Stimulated activated CD4-positive, alpha-beta T cell treated with anti-CD3 and anti-CD28 coated beads, Interleukin-15, amount 100 ng/mL, for 48 hours (primary cell): ENCODE data around the gene MAFG.
A peak's percentile ranks its signal among the peaks of the same experiment; 100 is the strongest.

Experiments used
- DNase-seq, 2 donors: peaks; one replicate each; pipeline ENCODE4 v3.0.0-alpha.2; 2020; ENCODE audit warnings: low read depth in 2 of 2

MAFG gene

DNA sequence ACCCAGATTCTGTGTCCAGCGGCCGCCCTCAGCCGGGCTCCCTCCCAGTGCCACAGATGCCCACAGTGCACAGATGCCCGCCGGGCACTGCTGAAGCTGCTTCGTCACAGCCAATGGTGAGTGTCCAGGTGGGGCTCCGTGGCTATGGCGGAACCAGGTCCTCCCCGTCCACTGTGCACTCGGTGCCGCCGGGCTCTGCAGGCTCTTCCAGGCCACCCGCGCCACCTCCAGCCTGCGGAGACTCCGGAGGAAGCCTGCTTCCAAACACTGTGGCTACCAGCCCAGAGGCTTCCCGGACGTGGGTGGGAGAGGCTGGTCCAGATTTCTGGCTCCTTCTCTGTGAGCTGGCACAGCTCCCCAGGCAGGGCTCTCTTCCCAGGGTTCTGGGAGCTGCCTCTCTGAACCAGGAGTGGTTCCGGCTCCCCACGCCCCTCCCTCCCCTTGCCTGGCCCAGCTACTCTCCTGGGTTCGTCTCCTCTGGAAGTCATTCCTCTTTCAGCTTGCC, 12.4 kb upstream of the MAFG start:
- no peak for DNase-seq

DNA sequence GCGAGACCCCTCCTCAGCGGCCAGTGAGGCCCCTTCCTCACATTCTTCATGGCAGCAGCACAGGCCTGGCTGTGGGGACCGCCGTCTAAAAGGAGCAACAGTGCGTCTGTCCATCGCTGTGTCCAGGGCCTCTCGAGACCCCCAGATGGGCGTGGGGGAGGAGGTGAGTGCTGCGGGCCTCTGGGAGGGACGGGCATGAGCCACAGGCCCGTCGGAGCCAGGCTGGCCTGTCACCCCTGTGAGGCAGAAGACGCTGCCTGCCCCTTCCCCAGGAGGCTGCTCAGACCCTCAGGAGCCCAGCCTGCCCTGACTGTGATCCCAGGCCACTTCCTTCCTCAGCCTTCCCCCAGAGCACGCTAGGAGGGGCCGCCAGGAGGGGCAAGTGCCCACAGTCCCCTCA, 11.7 kb upstream of the MAFG start:
- DNase-seq: no peak

DNA sequence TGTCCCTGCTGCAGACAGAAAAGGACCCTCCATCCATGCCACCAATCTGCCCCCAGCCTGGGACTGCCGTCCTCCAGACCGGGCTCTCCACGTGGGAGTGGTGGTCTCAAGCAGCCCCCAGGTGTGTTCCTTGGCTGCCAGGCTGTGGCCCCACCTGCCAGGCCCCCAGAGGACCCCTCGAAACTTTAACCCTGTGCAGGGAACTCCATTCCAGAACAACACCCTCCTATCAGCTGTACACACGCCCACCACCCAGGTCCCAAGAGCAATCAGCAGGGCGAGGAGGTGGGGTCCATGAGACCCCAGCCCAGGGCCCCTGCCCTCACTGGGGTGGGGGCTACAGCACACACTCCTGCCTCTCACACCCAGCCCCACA, 8.2 kb upstream of the MAFG start:
- no peak for DNase-seq

GRCh38 chr17:81934850-81935708, 7.5 kb upstream of the MAFG start:
- DNase-seq: no peak

DNA sequence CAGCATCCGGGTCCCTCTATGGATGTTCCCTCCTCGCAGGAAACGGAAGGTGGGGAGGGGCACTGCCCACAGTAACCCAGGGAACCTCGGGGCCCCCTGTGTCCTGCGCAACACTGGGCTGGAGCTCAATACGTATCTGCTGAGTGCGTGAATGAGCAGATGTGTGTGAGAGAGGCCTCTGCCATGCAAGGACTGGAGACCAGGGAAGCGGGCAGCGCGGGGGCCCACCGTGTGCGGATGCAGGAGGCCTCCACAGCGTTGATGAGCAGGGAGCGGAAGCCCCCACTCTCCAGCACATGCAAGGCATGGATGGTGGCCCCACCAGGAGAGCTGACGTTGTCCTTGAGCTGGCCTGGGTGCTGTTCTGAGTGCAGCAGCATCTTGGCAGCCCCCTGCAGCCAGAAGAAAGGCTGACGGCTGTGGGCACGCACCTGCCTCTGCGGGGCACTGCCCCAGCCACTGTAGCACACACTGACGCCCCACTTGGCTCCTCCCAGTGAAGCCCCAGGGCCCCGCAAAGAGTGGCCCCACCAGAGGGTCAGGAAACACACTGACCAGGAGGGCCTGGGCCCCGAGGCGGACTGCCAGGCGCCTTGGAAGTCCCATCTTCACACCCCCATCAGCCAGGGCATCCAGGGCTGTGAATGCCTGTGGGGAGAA, 6.7 kb upstream of the MAFG start:
- DNase-seq: no peak

GRCh38 chr17:81933178-81933699, 5.7 kb upstream of the MAFG start:
- no peak for DNase-seq

DNA sequence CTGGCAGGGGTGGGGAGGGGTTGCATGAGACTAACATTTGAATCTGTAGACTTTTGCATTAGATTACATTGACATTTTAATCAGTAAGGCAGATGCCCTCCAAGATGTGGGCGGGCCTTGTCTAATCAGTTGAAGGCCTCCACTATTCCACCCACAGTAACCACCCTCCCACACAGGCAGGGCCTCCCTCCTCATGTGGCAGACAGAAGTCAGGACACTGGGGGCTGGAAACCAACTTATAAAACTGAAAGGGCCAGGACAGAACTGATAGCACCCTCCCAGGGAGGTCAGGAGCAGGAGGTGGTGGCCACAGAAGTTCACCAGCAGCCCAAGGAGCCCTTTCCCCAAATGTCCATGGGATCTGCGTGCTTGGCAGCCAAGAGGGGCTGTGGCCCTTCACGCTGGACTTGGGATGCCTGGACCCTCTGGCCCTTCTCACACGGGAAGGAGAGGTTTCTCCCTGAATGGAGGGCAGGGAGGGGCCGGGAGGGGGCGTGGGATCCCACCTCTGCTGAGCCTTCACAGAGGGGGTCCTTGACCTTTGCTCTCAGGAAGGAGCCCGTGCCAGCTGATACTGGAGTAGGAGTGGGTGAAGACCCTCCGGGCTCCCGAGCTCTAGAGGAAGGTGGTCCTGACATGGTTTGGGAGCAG, 4.9 kb upstream of the MAFG start:
- DNase-seq: no peak

- DNase-seq: no peak
These were observed 4.2 kb upstream of the MAFG start for GRCh38 chr17:81931557-81932332.

GRCh38 chr17:81931189-81931556, 3.6 kb upstream of the MAFG start:
- DNase-seq: no peak

DNA sequence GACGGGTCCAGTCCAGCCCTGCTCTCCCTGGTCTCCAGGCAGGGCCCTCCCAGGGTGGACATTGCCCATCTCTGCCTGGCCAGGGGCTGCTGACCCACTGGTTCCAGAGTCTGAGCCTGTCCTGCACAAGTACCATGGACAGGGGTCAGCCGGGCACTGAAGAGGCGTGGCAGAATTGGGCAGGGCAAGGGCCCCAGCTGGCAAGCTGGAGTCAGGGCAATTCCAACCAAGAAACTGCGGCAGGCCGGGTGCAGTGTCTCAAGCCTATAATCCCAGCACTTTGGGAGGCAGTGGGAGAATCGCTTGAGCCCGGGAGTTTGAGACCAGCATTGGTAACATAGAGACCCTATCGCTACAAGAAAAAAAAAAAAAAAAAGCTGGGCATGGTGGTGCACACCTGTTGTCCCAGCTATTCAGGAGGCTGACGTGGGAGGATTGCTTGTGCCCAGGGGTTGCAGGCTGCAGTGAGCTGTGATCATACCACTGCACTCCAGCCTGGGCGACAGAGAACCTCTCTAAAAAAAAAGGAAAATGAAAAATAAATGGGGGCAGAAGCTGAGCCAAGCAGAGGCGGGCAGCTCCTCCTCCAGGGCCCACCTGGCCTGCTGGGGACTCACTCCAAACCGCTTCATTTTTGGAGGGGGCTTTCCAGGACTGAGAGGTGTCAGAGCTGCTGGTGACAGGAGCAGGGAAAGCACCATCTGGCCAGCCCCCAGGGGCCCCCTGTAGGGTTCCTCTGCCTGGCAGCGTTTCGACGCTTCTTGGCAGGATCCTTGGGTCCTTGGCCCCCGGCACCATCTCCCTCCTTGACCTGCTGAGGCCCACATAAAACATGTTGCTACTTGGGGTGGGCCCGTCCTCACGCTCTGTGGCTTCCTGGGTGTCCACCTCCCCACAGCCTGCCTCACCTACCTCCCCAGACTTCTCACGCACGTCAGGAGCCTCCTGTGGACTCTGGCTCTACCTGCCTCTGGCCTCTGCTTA, 2.9 kb upstream of the MAFG start:
- no peak for DNase-seq

DNA sequence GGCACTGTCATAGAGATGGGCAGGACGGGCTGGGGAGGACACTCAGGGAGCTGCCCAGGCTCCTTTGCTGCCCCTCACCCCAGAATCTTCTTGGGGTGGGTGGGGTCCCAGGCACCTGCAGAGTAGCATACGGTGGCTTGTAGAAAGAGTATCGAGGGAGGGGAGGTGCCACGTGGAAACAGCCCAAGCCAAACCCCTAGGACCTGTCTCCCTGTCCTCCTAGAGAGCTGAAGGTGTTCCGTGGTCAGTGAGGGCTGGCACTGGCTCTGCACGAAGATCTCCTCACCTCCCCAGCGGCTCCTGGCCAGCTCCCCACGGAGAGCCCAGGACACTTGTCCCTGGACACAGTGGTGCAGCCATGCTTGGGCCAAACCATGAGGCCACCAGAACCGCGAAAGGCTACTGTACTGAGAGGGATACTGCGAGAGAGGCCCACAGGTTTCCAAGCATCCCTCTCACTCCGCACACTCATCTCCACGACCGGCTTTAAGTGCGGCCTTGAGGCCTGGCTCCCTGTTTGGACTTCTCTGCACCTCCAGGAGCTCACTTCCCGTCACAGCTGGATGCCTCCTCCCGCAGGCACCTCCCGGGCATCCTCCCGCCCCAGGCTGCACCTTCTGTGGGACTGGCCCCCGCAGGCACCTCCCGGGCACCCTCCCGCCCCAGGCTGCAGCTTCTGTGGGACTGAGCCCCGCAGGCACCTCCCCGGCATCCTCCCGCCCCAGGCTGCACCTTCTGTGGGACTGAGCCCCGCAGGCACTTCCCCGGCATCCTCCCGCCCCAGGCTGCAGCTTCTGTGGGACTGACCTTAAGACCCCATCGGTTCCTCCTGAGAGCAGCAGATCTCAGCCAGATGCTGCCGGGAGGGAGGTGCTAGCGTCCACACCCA, 2.0 kb upstream of the MAFG start:
- no peak for DNase-seq

DNA sequence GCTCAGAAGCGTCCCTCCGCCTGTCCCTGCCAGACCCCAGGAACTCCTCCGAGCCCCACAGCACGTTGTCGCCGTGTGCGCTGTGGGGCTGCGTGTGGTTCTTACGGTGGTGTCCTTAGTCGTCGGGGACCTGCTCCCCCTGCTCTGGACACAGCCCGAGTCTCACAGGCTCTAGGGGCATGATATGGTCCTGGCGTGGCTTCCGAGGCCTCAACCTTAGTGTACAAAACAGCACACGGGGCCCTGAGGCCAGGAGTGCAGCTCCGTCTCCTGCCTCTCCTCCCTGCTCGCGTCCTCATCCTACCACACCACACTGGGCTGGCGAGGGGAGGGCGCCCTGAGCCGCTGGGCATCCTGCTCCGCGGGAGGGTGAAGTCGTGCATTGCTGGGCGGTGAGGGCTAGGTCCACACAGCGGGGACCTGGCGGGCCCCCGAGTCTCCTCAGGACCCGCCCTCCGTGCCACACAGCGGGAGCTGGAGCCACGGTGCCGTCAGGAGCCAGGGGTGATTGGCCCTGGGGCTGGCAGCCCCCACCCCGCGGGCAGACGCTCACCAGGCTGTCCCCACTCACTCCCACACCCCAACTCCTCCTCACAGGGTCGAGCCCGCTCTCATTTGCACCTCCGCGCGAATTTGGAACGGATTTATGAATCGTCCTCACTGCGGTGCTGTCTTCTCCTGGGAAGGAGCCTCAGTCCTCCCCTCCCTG, 1.2 kb upstream of the MAFG start:
- DNase-seq: no peak

- no peak for DNase-seq
These were observed 333 bp downstream of the MAFG start for GRCh38 chr17:81927152-81927652.

- DNase-seq: peak; percentile 46 to 58
These were observed 934 bp downstream of the MAFG start for GRCh38 chr17:81926451-81927151.

DNA sequence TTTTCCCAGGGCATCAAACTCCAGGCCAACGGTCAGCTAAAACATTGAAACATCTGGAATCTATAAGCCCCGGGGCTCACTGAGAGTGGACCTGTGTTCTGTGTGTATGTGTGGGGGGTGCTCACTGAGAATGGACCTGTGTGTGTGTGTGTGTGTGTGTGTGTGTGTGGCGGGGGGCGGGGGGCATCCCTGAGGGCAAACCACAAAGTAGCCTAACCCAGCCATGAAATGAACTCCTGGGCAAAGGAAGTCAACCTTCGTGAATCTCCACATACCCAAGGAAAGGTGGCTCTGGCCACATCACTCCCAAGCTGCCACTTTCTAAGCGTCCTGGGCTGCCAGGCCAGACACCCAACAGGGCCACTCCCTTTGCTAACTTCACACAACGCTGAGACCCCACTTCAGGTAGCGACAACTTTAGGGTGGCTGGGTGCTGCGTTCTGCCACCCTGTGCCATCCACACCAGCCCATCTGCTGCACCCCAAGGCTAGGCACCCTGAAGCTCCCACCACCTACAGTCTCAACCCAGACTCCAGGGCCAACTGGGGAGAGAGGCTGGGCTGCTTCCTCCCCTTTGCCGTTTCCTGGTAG, 1.6 kb downstream of the MAFG start:
- no peak for DNase-seq

DNA sequence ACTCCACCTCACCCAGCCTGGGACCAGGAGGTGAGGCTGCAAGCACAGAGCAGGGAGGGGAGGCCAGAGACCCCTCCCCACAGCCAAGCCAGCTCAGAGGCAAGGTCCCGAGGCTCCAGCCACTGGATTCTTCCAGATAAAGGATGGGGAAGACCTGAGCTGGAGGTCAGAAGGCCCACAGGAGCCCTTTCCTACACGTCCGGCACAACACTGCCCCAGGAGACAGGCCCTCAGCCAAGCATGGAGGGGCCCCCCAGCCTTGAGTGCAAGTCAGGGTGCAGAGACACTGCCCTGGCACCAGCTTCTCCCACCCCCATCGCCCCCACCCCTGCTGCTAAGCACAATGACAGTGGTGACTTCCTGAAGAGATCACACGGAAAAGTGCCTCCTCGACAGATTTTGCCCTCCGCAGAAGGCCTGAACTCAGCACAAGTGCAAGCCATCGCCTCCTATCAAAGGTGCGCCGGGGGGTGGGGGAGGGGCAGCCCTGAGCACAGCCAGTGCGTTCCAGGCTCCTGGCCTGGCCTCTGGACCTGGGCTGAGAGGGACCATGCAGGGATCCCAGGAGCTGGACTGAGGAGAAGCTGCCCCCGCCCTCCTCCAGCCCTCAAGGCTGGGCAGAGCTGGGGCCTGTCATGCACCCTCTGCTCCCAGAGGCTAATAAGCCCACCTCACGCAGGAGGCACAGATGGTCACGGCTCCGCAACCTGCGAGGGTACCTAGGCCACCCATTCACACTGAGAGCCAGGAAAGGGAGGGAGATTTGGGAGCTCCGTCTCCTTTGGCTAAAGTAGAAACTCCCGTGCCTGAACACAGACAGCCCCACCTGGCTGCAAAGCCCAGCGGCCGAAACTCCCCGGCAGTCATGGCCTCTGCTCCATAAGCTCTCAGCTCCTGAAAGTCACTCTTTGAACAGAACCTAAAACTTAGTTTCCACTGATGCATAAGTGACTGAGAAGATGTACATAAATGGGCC, 2.7 kb downstream of the MAFG start:
- DNase-seq: no peak
